Spleen (tissue), 7 donors: ENCODE results near the gene PCBP3.

Source experiments
- CTCF ChIP-seq, 11 experiments: fragments of 200-600 bp in 7 of 11; fragments of 450-650 bp in 4 of 11; sonication (generic) in 4 of 11; IDR thresholded peaks in 8 of 11; conservative IDR thresholded peaks in 3 of 11; 1 replicate in 7 of 11; 2 replicates in 4 of 11; pipeline versions ENCODE4 v1.4.0 to v1.8.0; 2016 to 2021; ENCODE audit warnings: antibody characterized with exemption in 11 of 11, inconsistent platforms in 4 of 11, mild to moderate bottlenecking in 1 of 11
- POLR2A ChIP-seq, 3 donors: fragments of 450-650 bp; IDR thresholded peaks; one replicate each; pipeline ENCODE4 v1.5.1; 2017; ENCODE audit warnings: antibody characterized with exemption in 3 of 3, mild to moderate bottlenecking in 1 of 3
- donor health status: DM: no; HTN: no; CAD: no; lungs with moderate emphysema.
- donor health status: DM: no; HTN: no; CAD: no.
- donor health status: DM: no; HTN: no; CAD: no.

DNA sequence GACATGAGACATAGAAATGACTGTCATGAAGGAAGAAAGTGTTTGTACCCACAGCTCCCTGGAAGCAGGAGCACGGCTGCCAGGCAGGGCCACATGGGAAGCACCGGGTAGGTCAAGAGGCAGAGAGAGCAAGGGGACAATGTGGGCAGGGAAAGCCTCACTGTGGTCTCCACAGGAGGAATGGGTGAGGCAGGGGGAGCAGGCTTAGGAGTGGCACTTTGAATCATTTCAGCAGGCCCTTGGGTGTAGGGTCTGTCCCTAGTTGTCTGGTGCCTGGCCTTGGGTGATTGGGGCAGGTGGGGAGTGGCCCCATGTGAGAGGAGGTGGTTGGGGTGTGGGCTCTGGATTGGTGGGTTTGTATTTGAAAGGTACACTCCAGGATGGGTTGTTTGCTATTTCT lies 83.9 kb downstream of the PCBP3 start:
- no peak for TF ChIP-seq POLR2A (IDR thresholded peaks at IDR 0.05)
- TF ChIP-seq CTCF (IDR thresholded peaks at IDR 0.05 in 8 of 11, conservative IDR thresholded peaks at IDR 0.05 in 3 of 11) = no peak
